Breast epithelium (tissue), 3 donors: ENCODE data around the gene CLDN2.

Source experiments
- CTCF ChIP-seq, 3 donors: fragments of 450-650 bp; IDR thresholded peaks; one replicate each; pipeline ENCODE4 v1.5.1; 2016 to 2017; ENCODE audit warnings: antibody characterized with exemption in 3 of 3, mild to moderate bottlenecking in 3 of 3, moderate library complexity in 3 of 3
- POLR2A ChIP-seq: fragments of 450-650 bp; IDR thresholded peaks from one replicate; pipeline ENCODE4 v1.6.1; 2016; ENCODE audit warnings: antibody characterized with exemption, mild to moderate bottlenecking, moderate library complexity
- POLR2AphosphoS5 ChIP-seq, 3 donors: sonication (generic); formaldehyde crosslinking; IDR thresholded peaks; one replicate each; pipeline ENCODE4 v1.6.1; 2017; ENCODE audit warnings: antibody characterized with exemption in 3 of 3

DNA sequence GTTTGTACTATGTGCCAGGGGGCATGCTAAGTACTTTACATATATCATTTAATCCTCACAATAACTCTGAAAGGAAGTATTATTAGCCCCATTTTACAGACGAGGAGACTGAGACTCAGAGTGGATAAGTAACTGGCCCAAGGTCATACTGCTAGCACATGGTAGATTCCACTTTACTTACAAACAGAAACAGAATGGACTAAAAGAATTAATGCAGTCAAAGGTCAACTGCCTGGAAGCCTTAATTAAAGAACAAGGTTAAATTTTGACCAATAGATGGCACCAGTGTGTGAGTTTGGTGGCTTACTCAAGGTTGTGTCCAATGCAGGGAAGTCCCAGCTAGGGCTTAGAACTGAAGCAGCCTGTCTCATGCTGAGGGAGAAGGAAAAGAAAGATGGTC lies 21.7 kb upstream of the CLDN2 start:
- TF ChIP-seq CTCF (IDR thresholded peaks at IDR 0.05) (no peak), POLR2A (no peak), POLR2AphosphoS5 (IDR thresholded peaks at IDR 0.05) (no peak)
